DLD1 (cell line): Measurements from ENCODE around the gene EN1.

Experiments
- in situ Hi-C: cut with HindIII; loops from 2 replicates; pipeline ENCODE4 v1.10.0; 2017; ENCODE audit warnings: low sequenced_read_pairs

EN1 gene

GRCh38 chr2:118830881-118831280 lies 16.6 kb downstream of the EN1 start:
- in situ Hi-C loops: no loop called here

DNA sequence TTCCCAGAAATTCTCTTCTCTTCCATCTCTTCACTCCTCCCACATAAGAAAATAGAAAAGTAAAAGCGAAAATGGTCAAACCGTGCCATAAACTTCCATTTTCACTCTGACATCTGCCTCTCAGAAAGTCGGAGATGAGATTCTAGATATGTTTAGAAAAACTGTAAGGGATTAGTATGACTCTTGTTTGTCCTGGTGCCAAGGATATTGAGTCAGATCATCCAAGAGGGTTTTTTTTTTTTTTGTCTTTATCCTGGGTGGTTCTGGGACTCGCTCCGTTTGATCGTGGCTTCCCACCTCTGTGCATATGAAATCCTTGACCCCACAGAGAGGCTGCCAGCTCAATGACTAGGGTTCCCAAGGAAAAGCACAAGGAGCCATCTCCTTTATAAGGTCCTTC lies 17.3 kb downstream of the EN1 start:
- in situ Hi-C loops: no loop called here

DNA sequence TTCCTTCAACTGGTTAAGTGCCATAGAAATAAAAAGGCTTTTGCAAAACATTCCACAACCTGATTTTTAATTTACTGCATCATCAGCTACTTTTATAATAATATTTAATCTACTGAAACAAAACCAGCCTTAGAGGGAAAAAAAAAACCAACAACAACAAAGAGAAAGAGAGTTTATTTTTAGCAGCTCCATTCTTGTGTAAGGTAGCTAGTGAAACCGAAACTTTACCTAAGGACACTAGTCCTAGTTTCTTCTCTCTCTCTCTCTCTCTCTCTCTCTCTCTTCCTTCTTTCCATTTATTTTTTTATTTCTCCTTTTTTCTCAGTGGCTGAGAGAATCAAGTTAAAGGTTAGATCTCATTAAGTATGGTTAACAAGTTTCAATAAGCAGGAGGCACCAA lies 21.4 kb downstream of the EN1 start:
- in situ Hi-C loops: no loop called here

GRCh38 chr2:118823633-118824032 lies 23.8 kb downstream of the EN1 start:
- in situ Hi-C loops: no loop called here

DNA sequence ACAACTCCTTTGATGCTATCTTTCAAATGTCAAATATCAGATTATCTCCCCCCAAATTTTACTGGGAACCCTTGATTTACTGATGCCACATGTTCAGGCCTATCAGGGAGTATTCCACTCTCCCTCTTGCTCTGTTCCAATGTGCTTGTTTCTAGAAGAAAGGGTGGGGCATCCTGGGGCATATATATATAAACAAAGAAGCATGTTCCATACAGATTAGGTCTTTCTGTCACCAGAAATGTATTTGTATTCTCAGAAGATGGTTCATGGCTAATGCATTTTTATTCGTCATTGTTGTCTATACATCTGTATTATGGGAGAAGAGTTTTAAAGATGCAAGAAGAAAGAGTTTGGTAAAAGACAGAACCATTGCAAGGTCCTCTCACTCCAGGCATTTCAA lies 24.9 kb downstream of the EN1 start:
- in situ Hi-C loops: no loop called here

DNA sequence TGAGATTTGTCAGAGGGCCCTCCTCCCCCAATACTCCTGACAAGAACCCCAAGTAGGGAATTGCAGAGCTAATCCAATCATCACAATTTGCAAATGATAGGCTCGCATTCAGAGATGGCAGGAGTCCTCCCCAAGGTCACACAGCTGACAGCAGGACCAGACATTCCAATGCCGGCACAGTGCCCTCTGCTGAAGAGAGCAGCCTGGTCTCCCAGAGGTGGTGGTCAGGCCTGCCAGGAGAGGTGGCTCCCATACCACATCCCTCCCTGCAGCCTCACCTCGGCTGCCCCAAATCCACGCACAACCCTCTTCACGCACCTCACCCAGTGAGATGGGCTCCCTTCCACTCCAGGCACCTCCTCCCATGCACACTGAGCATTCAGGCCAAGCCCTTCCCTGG lies 25.4 kb downstream of the EN1 start:
- in situ Hi-C loops: no loop called here

- in situ Hi-C loops: no loop called here
Measured at GRCh38 chr2:118817469-118817868, 30.0 kb downstream of the EN1 start.

GRCh38 chr2:118816669-118817068 lies 30.8 kb downstream of the EN1 start:
- in situ Hi-C loops: no loop called here

DNA sequence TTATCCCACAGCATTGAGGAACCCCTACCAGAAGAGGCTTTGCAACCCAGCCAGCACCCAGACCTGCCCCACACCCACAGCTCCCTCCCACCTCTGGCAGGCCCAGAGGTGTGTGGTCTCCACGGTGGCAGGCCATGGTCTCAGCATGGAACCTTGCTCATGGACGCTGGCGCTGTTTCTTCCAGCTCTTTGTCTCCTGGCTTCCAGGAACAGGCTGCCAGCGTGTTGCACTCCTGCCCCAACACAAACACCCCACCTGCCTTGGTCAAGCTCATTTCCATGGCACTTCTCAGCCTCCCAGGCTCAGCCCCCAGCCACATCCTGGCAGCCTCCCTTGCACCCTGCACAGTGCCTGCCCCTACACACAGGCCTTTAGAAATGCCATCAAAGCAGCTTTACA lies 31.7 kb downstream of the EN1 start:
- in situ Hi-C loops: no loop called here

- in situ Hi-C loops: no loop called here
Measured at GRCh38 chr2:118815314-118815713, 32.1 kb downstream of the EN1 start.

DNA sequence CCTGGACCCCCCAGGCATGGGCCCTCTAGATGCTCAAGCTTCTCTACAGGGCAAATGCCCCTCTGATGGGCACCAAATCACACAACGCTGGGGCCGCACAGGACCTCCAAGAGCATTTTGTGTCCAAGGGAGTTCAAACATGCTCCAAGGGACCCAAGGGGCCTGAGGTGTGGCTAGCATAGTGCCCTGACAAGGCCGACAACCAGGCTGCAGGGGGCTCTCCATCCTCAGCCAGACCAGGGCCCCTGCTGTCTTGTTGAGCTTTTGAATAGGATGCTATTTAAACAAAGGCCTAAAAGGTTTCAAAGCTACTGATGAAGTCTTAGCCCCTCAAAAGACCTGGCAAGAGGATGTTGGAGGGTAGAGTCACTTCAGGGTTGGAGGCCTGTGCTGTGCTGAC lies 33.1 kb downstream of the EN1 start:
- in situ Hi-C loops: no loop called here

- in situ Hi-C loops: no loop called here
Measured at GRCh38 chr2:118813601-118814339, 33.7 kb downstream of the EN1 start.

DNA sequence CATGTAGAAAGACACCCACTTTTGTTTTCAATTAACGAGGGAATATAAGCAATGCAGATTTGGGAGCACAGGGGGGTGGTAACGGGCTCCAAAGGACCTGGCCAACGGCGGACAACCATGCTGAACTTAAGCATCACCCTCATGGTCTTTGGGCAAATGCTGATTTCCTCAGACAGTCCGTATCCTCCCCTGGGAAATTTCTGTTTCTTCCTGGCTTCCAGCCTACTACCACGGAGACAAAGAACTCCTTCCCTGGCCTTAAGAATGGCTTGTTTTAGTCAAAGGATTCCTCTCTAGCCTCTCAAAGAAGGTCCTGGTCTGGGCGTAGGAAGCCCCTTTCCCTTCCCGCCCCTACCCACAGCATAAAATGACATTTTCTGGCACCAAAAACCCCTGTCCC lies 34.3 kb downstream of the EN1 start:
- in situ Hi-C loops: no loop called here

GRCh38 chr2:118812552-118812951 lies 34.9 kb downstream of the EN1 start:
- in situ Hi-C loops: no loop called here

DNA sequence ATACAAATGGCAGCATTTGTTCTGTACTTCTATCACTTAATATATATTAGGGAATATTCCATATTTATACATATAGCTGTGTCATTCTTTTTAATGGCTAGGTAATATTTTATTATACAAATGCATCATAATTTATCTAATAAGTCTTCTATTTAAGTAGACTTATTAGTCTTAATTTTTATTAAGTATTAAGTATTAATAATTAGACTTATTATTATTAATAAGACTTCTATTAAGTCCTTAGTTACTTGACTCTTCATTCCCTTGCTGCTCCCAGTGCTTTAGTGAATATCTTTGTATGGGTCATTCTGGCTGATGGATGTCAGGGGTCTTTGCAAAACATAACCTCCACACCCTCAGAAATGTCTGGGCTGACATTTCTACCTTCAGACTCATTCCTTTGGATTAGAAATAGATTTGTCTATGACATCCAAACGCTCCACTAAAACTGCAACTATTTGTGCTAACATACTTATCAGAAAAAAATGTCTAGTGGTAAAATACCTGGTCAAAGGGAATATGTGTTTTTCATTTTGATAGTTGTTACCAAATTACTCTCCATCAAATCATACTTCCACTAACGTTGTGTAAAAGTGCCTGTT lies 35.8 kb downstream of the EN1 start:
- in situ Hi-C loops: no loop called here

DNA sequence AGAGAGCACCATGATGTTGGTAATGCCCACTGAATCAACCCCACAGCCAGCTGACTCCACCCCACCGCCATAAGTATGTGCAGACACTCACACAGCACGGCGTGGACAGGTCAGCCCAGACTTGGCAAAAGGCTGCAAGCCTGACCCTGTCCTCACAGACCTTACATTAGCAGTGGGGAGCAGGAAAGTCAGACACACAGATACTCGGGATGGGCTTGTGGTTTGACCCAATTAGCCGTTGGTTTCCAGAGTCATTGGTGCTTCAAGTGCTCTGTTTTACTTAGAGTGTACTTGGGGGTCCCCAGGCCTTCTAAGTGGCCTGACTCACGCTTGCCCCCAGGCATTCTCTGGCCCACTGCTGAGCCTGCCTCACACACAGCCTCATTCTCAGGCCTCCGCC lies 36.7 kb downstream of the EN1 start:
- in situ Hi-C loops: no loop called here

DNA sequence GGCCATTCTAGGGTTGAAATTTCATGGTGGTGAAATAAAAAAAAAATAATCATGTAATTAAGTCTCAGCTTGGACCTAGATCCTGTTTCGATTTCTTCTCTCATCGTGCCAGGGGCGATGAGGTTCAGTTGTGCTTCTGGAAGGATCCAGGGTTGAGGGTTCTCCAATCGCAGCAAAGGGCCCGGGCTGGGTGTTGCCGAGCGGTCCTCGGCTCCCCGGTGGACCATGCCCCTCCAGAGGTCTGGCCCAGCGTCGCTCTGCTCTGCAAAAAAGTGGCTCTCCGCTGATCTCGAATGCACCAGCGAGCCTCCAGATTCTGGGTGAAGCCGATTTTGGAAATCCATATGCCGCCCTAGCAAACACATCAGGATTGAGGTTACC lies 39.0 kb downstream of the EN1 start:
- in situ Hi-C loops: no loop called here

DNA sequence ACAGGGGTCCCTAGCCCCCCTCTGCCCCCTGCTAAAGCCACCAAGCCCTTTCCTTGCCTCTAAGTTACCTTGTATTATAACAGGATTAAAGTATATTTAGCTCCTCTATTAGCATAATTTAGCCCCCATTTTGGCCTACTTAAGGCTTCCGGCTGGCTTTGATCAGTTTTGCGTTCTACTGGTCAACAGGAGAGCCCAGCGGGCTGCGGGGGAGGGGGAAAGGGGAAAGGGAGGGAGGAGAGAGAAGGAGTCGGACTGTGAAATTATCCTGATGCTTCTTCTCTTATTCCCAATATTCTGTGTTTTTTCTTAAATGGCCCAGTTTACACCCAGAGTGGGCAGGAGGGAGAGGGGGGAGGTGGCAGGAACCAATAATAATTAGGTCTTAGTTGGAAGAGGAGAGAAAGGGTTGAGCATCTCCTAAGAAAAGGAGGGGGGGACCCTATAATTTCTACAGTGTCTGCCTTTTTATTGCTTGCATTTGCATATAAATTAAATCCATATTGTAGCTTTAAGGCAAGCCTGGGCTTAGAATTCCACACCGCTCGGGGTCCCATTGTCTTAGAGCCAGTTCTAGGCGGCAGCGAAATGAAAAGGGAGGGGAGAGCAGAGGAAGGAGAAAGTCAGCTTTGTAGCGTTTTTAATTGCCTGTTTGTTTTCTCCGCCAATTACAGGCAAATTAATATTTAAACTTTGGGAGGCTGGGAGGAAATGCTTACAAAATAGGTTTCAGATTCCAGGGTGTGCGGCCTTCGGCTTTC lies 39.6 kb downstream of the EN1 start:
- in situ Hi-C loops: no loop called here

GRCh38 chr2:118806797-118807667 lies 40.4 kb downstream of the EN1 start:
- in situ Hi-C loops: no loop called here

GRCh38 chr2:118805064-118805690 lies 42.3 kb downstream of the EN1 start:
- in situ Hi-C loops: no loop called here

DNA sequence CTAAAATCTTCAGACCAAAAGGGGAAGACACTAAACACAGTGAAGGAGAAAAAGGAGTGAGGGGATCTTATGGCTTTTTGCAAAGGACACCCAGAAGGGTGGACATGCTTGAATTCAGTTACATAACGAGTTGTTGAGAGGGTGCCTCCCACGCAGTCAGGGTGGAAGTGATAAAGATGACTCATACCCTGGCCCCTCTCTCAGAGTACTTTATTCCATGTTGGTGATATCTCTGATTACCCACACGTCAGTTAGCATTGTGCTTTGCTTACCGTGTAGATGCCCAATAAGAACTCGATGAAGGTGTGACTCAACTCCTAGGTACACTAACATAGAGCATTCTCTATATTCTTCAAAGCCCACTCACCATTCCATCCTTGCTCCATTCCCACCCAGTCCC lies 44.4 kb downstream of the EN1 start:
- in situ Hi-C loops: no loop called here
